Liver (tissue), 9 donors: Measurements from ENCODE around the gene CRPPA. TPM values are rescaled to one million over a fixed set of nuclear protein-coding genes. Genes with fewer than 3 reads are reported as not detected.

ENCODE experiments used
- DNase-seq: peaks from one replicate; pipeline ENCODE4 v3.0.0-alpha.2; 2017; ENCODE audit warnings: low spot score
- H3K27ac ChIP-seq, 2 donors: one replicate each; pipeline ENCODE4 v1.7.0; 2013; ENCODE audit warnings: inconsistent platforms in 2 of 2, low read length in 2 of 2, control low read depth in 1 of 2, low read depth in 1 of 2, mild to moderate bottlenecking in 1 of 2
- H3K27me3 ChIP-seq, 4 donors: one replicate each; pipeline versions ENCODE4 v1.6.1 to v1.7.0; 2013; ENCODE audit warnings: low read length in 3 of 4, inconsistent platforms in 1 of 4, mild to moderate bottlenecking in 1 of 4, moderate library complexity in 1 of 4; ENCODE audit not compliant: control insufficient read depth in 4 of 4, insufficient read depth in 4 of 4
- H3K36me3 ChIP-seq, 4 donors: one replicate each; pipeline versions ENCODE4 v1.6.1 to v1.7.0; 2013; ENCODE audit warnings: low read length in 3 of 4, mild to moderate bottlenecking in 3 of 4, low read depth in 1 of 4, moderate library complexity in 1 of 4; ENCODE audit not compliant: control insufficient read depth in 4 of 4, insufficient read depth in 3 of 4
- H3K4me1 ChIP-seq, 4 donors: one replicate each; pipeline versions ENCODE4 v1.6.1 to v1.7.0; 2013; ENCODE audit warnings: low read length in 3 of 4, mild to moderate bottlenecking in 3 of 4, moderate library complexity in 1 of 4; ENCODE audit not compliant: control insufficient read depth in 4 of 4, insufficient read depth in 4 of 4
- H3K4me3 ChIP-seq, 3 donors: one replicate each; pipeline versions ENCODE4 v1.6.1 to v1.7.0; 2013; ENCODE audit warnings: low read length in 3 of 3, control low read depth in 1 of 3, low read depth in 1 of 3, mild to moderate bottlenecking in 1 of 3
- H3K9ac ChIP-seq, 2 donors: one replicate each; pipeline ENCODE4 v1.7.0; 2013; ENCODE audit warnings: low read length in 2 of 2, mild to moderate bottlenecking in 2 of 2, moderate library complexity in 2 of 2, control low read depth in 1 of 2, low read depth in 1 of 2
- H3K9me3 ChIP-seq, 4 donors: one replicate each; pipeline versions ENCODE4 v1.6.1 to v1.7.0; 2013; ENCODE audit warnings: low read length in 3 of 4; ENCODE audit not compliant: control insufficient read depth in 4 of 4
- EGR1 ChIP-seq, 2 donors: IDR thresholded peaks; 2 replicates each; pipeline ENCODE4 v1.6.1; 2016 to 2018; ENCODE audit warnings: antibody characterized with exemption in 2 of 2, low read depth in 2 of 2
- FOXA1 ChIP-seq: IDR thresholded peaks from 2 replicates; pipeline ENCODE4 v1.6.1; 2016; ENCODE audit warnings: antibody characterized with exemption
- FOXA2 ChIP-seq: IDR thresholded peaks from 2 replicates; pipeline ENCODE4 v1.6.1; 2016; ENCODE audit warnings: antibody characterized with exemption
- GABPA ChIP-seq, 2 donors: IDR thresholded peaks in 1 of 2; conservative IDR thresholded peaks in 1 of 2; 2 replicates each; pipeline ENCODE4 v1.6.1; 2016; ENCODE audit warnings: antibody characterized with exemption in 2 of 2, mild to moderate bottlenecking in 1 of 2, moderate library complexity in 1 of 2
- HNF4A ChIP-seq, 2 donors: conservative IDR thresholded peaks; 2 replicates each; pipeline ENCODE4 v1.6.1; 2016; ENCODE audit warnings: antibody characterized with exemption in 2 of 2, mild to moderate bottlenecking in 2 of 2
- HNF4G ChIP-seq: IDR thresholded peaks from 2 replicates; pipeline ENCODE4 v1.6.1; 2016; ENCODE audit warnings: antibody characterized with exemption
- JUND ChIP-seq, 2 donors: IDR thresholded peaks; 2 replicates each; pipeline ENCODE4 v1.6.1; 2016; ENCODE audit warnings: antibody characterized with exemption in 2 of 2
- NR2F2 ChIP-seq: IDR thresholded peaks from 2 replicates; pipeline ENCODE4 v1.6.1; 2016; ENCODE audit warnings: antibody characterized with exemption
- RAD21 ChIP-seq, 2 donors: IDR thresholded peaks; 2 replicates each; pipeline ENCODE4 v1.6.1; 2016; ENCODE audit warnings: antibody characterized with exemption in 2 of 2, mild to moderate bottlenecking in 2 of 2
- RXRA ChIP-seq, 2 donors: IDR thresholded peaks; 2 replicates each; pipeline ENCODE4 v1.6.1; 2017 to 2018; ENCODE audit warnings: antibody characterized with exemption in 2 of 2, mild to moderate bottlenecking in 1 of 2
- SP1 ChIP-seq: IDR thresholded peaks from 2 replicates; pipeline ENCODE4 v1.6.1; 2018; ENCODE audit warnings: antibody characterized with exemption, mild to moderate bottlenecking
- TAF1 ChIP-seq: conservative IDR thresholded peaks from 2 replicates; pipeline ENCODE4 v1.6.1; 2016; ENCODE audit warnings: antibody characterized with exemption, mild to moderate bottlenecking
- YY1 ChIP-seq: IDR thresholded peaks from 2 replicates; pipeline ENCODE4 v1.6.1; 2016; ENCODE audit warnings: antibody characterized with exemption, mild to moderate bottlenecking
- WGBS: extraction: QIAGEN DNeasy Blood & Tissue Kit; methylation state at CpG from one replicate; pipeline ENCODE4 v1.1.7; 2013; 5-methylcytosine and 5-hydroxymethylcytosine counted together
- polyA plus RNA-seq, 2 donors: library from polyadenylated mRNA; stranded (reverse) in 1 of 2; unstranded in 1 of 2; fragments of 200-250 nt in 1 of 2; fragments of >200 nt in 1 of 2; fragmentation: Nextera tagmentation in 1 of 2; extraction: Ambion mirVana in 1 of 2; gene quantifications; one replicate each; pipeline versions ENCODE4 v1.2.1 to v1.2.3, GENCODE V29; 2013 to 2015
- total RNA-seq, 2 donors: library from RNA; depleted of rRNA; stranded (reverse); fragments of >200 nt; gene quantifications; one replicate each; pipeline ENCODE4 v1.2.3, GENCODE V29; 2014
- TF ChIP-seq, protein P1 (sequence below): IDR thresholded peaks from 2 replicates; pipeline ENCODE4 v1.6.1; 2016; ENCODE audit warnings: antibody characterized with exemption, mild to moderate bottlenecking
- TF ChIP-seq, protein P2 (sequence below): IDR thresholded peaks from 2 replicates; pipeline ENCODE4 v1.6.1; 2016; ENCODE audit warnings: antibody characterized with exemption
- TF ChIP-seq, protein P3 (sequence below): IDR thresholded peaks from 2 replicates; pipeline ENCODE4 v1.6.1; 2016; ENCODE audit warnings: antibody characterized with exemption
- TF ChIP-seq, protein P4 (sequence below): IDR thresholded peaks from 2 replicates; pipeline ENCODE4 v1.6.1; 2016; ENCODE audit warnings: antibody characterized with exemption
- TF ChIP-seq, protein P5 (sequence below): fragments of 150-350 bp; IDR thresholded peaks from 2 replicates; pipeline ENCODE4 v1.5.1; 2017; ENCODE audit warnings: improper control_type of control experiment, low read depth, low read length; ENCODE audit not compliant: missing input control
- donor health status: healthy.
- donor health status: healthy.
- donor health status: healthy.
- donor health status: healthy.
- donor health status: healthy.

CRPPA gene
- total and polyA plus RNA-seq, 4 donors, result 0.47 to 3.7 (median 1.8) TPM

DNA sequence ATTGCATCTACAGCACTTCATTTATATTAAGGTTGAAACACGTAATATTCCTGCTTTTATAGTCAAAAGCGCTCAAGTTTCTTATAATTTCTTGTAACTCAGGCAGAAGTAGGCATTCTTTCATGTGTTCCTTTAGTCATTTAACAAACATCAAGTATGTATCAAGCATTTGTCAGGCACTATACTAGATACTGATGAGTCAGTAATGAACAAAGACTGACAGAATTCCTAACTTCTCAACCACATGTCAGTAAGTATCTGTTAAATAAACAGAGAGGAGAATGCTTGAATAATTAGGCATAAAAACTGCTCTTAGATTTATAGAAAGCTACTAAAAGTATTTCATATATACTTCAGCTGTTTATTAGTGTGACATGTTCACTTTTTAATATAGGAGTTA, 9.9 kb downstream of the CRPPA start:
- no peak for TF ChIP-seq EGR1 (IDR thresholded peaks at IDR 0.05; ENCODE audit: low read depth in 2 of 2)
- TF ChIP-seq, protein P1, sequence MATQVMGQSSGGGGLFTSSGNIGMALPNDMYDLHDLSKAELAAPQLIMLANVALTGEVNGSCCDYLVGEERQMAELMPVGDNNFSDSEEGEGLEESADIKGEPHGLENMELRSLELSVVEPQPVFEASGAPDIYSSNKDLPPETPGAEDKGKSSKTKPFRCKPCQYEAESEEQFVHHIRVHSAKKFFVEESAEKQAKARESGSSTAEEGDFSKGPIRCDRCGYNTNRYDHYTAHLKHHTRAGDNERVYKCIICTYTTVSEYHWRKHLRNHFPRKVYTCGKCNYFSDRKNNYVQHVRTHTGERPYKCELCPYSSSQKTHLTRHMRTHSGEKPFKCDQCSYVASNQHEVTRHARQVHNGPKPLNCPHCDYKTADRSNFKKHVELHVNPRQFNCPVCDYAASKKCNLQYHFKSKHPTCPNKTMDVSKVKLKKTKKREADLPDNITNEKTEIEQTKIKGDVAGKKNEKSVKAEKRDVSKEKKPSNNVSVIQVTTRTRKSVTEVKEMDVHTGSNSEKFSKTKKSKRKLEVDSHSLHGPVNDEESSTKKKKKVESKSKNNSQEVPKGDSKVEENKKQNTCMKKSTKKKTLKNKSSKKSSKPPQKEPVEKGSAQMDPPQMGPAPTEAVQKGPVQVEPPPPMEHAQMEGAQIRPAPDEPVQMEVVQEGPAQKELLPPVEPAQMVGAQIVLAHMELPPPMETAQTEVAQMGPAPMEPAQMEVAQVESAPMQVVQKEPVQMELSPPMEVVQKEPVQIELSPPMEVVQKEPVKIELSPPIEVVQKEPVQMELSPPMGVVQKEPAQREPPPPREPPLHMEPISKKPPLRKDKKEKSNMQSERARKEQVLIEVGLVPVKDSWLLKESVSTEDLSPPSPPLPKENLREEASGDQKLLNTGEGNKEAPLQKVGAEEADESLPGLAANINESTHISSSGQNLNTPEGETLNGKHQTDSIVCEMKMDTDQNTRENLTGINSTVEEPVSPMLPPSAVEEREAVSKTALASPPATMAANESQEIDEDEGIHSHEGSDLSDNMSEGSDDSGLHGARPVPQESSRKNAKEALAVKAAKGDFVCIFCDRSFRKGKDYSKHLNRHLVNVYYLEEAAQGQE, result no peak
- TF ChIP-seq JUND (IDR thresholded peaks at IDR 0.05), result no peak
- TF ChIP-seq FOXA1, result no peak
- TF ChIP-seq SP1, result no peak
- TF ChIP-seq, protein P2, sequence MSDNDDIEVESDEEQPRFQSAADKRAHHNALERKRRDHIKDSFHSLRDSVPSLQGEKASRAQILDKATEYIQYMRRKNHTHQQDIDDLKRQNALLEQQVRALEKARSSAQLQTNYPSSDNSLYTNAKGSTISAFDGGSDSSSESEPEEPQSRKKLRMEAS, result no peak
- TF ChIP-seq TAF1, result no peak
- no peak for TF ChIP-seq GABPA (IDR thresholded peaks at IDR 0.05 in 1 of 2, conservative IDR thresholded peaks at IDR 0.05 in 1 of 2)
- TF ChIP-seq HNF4G, result no peak
- no peak for TF ChIP-seq RAD21 (IDR thresholded peaks at IDR 0.05)
- TF ChIP-seq RXRA (IDR thresholded peaks at IDR 0.05), result no peak
- TF ChIP-seq NR2F2, result no peak
- TF ChIP-seq, protein P3, sequence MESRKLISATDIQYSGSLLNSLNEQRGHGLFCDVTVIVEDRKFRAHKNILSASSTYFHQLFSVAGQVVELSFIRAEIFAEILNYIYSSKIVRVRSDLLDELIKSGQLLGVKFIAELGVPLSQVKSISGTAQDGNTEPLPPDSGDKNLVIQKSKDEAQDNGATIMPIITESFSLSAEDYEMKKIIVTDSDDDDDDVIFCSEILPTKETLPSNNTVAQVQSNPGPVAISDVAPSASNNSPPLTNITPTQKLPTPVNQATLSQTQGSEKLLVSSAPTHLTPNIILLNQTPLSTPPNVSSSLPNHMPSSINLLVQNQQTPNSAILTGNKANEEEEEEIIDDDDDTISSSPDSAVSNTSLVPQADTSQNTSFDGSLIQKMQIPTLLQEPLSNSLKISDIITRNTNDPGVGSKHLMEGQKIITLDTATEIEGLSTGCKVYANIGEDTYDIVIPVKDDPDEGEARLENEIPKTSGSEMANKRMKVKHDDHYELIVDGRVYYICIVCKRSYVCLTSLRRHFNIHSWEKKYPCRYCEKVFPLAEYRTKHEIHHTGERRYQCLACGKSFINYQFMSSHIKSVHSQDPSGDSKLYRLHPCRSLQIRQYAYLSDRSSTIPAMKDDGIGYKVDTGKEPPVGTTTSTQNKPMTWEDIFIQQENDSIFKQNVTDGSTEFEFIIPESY, result no peak
- TF ChIP-seq, protein P4, sequence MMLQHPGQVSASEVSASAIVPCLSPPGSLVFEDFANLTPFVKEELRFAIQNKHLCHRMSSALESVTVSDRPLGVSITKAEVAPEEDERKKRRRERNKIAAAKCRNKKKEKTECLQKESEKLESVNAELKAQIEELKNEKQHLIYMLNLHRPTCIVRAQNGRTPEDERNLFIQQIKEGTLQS, result no peak
- no peak for TF ChIP-seq YY1
- TF ChIP-seq, protein P5, sequence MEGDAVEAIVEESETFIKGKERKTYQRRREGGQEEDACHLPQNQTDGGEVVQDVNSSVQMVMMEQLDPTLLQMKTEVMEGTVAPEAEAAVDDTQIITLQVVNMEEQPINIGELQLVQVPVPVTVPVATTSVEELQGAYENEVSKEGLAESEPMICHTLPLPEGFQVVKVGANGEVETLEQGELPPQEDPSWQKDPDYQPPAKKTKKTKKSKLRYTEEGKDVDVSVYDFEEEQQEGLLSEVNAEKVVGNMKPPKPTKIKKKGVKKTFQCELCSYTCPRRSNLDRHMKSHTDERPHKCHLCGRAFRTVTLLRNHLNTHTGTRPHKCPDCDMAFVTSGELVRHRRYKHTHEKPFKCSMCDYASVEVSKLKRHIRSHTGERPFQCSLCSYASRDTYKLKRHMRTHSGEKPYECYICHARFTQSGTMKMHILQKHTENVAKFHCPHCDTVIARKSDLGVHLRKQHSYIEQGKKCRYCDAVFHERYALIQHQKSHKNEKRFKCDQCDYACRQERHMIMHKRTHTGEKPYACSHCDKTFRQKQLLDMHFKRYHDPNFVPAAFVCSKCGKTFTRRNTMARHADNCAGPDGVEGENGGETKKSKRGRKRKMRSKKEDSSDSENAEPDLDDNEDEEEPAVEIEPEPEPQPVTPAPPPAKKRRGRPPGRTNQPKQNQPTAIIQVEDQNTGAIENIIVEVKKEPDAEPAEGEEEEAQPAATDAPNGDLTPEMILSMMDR, result no peak
- no peak for TF ChIP-seq HNF4A (conservative IDR thresholded peaks at IDR 0.05)
- no peak for TF ChIP-seq FOXA2
- H3K9ac ChIP-seq, result no peak overlapping the region
- no peaks in the 10 kb centered on the region for H3K9me3 ChIP-seq
- H3K4me3 ChIP-seq, result no peak overlapping the region
- no peak overlapping the region for H3K27ac ChIP-seq
- WGBS, result 98% methylated on average over 2 of the region's 2 CpGs
- no peaks in the 10 kb centered on the region for H3K27me3 ChIP-seq
- no peaks in the 10 kb centered on the region for H3K36me3 ChIP-seq
- no peaks in the 10 kb centered on the region for H3K4me1 ChIP-seq
- DNase-seq, result no peak
